A549 (cell line): ENCODE data around the gene PHC2. TPM values are rescaled to one million over a fixed set of nuclear protein-coding genes. Genes with fewer than 3 reads are reported as not detected.

Source experiments
- ATAC-seq, 2 experiments: fragments of 200-7000 bp in 1 of 2; fragments of >200 bp in 1 of 2; cut with Nextera tagmentation in 1 of 2; cut with Tn5 transposase in 1 of 2; 3 replicates each; pipeline versions ENCODE4 v1.8.0 to v1.9.1; 2018 to 2020; ENCODE audit warnings: mild to moderate bottlenecking in 1 of 2, moderate library complexity in 1 of 2
- CTCF ChIA-PET: fragments of 300-600 bp; sonication (Branson Sonifier 250); formaldehyde crosslinking; extraction: SDS; loops from one replicate; lab custom pipeline; 2021; ENCODE audit warnings: antibody characterized with exemption, inconsistent platforms; lab: Yijun Ruan, JAX
- POLR2A ChIA-PET: fragments of 350-600 bp; formaldehyde crosslinking; extraction: SDS; loops from one replicate; lab custom pipeline; 2021; ENCODE audit warnings: antibody characterized with exemption, inconsistent platforms; lab: Yijun Ruan, JAX
- DNase-seq, 2 experiments: peaks; one replicate each; pipeline versions ENCODE4 v3.0.0 to v3.0.0-alpha.2; 2011 to 2016; ENCODE audit warnings: low read depth in 1 of 2, low spot score in 1 of 2
- FAIRE-seq: peaks from 2 replicates; lab custom pipeline; 2011; peaks lifted over from hg19 to GRCh38; lab: Jason Lieb, UNC
- H3K27ac ChIP-seq, 2 experiments: fragments of >200 bp; sonication (Bioruptor Twin); formaldehyde crosslinking; 3 replicates each; pipeline ENCODE4 v1.5.1; 2016 to 2017
- H3K4me1 ChIP-seq: fragments of >200 bp; sonication (Bioruptor Twin); formaldehyde crosslinking; 3 replicates; pipeline ENCODE4 v1.6.1; 2016
- H3K4me2 ChIP-seq: fragments of >200 bp; sonication (Bioruptor Twin); formaldehyde crosslinking; 3 replicates; pipeline ENCODE4 v1.6.1; 2016
- H3K4me3 ChIP-seq: fragments of >200 bp; sonication (Bioruptor Twin); formaldehyde crosslinking; 3 replicates; pipeline ENCODE4 v1.5.1; 2016
- H3K9me3 ChIP-seq: fragments of >200 bp; sonication (Bioruptor Twin); formaldehyde crosslinking; 3 replicates; pipeline ENCODE4 v1.6.1; 2016
- CEBPB ChIP-seq, 2 experiments: fragments of >200 bp in 1 of 2; sonication (Bioruptor Twin) in 1 of 2; formaldehyde crosslinking in 1 of 2; IDR thresholded peaks; 2 replicates each; pipeline ENCODE4 v1.6.1; 2012 to 2016
- E2F6 ChIP-seq: IDR thresholded peaks from 2 replicates; pipeline ENCODE4 v1.6.1; 2012; ENCODE audit warnings: low read depth, borderline replicate concordance
- EHMT2 ChIP-seq: fragments of 200-600 bp; sonication (generic); IDR thresholded peaks from 2 replicates; pipeline ENCODE4 v1.6.1; 2016; ENCODE audit warnings: antibody characterized with exemption, low read depth, mild to moderate bottlenecking, moderate library complexity
- HOXB13 ChIP-seq: fragments of 250-450 bp; sonication (Bioruptor Pico); IDR thresholded peaks from 2 replicates; pipeline ENCODE4 v1.5.0; 2020; ENCODE audit warnings: low read depth, mild to moderate bottlenecking, moderate library complexity
- HOXB5 ChIP-seq: fragments of 250-450 bp; sonication (Bioruptor Pico); IDR thresholded peaks from 2 replicates; pipeline ENCODE4 v1.5.0; 2020; ENCODE audit warnings: mild to moderate bottlenecking, moderate library complexity
- KDM5A ChIP-seq: fragments of 200-600 bp; sonication (generic); IDR thresholded peaks from 2 replicates; pipeline ENCODE4 v1.6.1; 2016; ENCODE audit warnings: antibody characterized with exemption, mild to moderate bottlenecking
- MAFK ChIP-seq: fragments of 450-650 bp; IDR thresholded peaks from 2 replicates; pipeline ENCODE4 v1.6.1; 2014; ENCODE audit not compliant: partially characterized antibody
- MYC ChIP-seq: IDR thresholded peaks from 2 replicates; pipeline ENCODE4 v1.6.1; 2012; ENCODE audit warnings: mild to moderate bottlenecking, inconsistent platforms, low read length, improper control_type of control experiment, borderline replicate concordance
- NPAS2 ChIP-seq: fragments of 250-450 bp; sonication (Bioruptor Pico); IDR thresholded peaks from 2 replicates; pipeline ENCODE4 v1.8.0; 2022; ENCODE audit warnings: mild to moderate bottlenecking, moderate library complexity, borderline replicate concordance
- POLR2A ChIP-seq: IDR thresholded peaks from 2 replicates; pipeline ENCODE4 v1.6.1; 2012; ENCODE audit warnings: mild to moderate bottlenecking, low read length
- RARB ChIP-seq: fragments of 250-450 bp; sonication (Bioruptor Pico); IDR thresholded peaks from 2 replicates; pipeline ENCODE4 v1.8.0; 2021; ENCODE audit warnings: mild to moderate bottlenecking, moderate library complexity
- RCOR1 ChIP-seq: fragments of 150-350 bp; IDR thresholded peaks from 2 replicates; pipeline ENCODE4 v1.6.1; 2014; ENCODE audit warnings: antibody characterized with exemption, low read length, low read depth
- RNF2 ChIP-seq: fragments of 200-600 bp; sonication (generic); IDR thresholded peaks from 2 replicates; pipeline ENCODE4 v1.6.1; 2016; ENCODE audit warnings: low read depth, mild to moderate bottlenecking, antibody characterized with exemption, moderate library complexity, borderline replicate concordance
- SREBF2 ChIP-seq: fragments of 450-650 bp; IDR thresholded peaks from 2 replicates; pipeline ENCODE4 v1.6.1; 2014; ENCODE audit warnings: mild to moderate bottlenecking, moderate library complexity
- TFCP2L1 ChIP-seq: fragments of 250-450 bp; sonication (Bioruptor Pico); IDR thresholded peaks from 2 replicates; pipeline ENCODE4 v1.5.0; 2021; ENCODE audit warnings: mild to moderate bottlenecking
- TP53 ChIP-seq: fragments of 250-450 bp; sonication (Bioruptor Pico); IDR thresholded peaks from 2 replicates; pipeline ENCODE4 v1.5.0; 2021; ENCODE audit warnings: mild to moderate bottlenecking, moderate library complexity
- WGBS: methylation state at CpG from one replicate; pipeline ENCODE4 v1.1.6; 2017; ENCODE audit errors: missing lambda C conversion rate; 5-methylcytosine and 5-hydroxymethylcytosine counted together
- polyA plus RNA-seq, 4 experiments: library from polyadenylated mRNA; depleted of rRNA in 3 of 4; stranded (reverse); fragments of >200 nt; fragmentation: RNase III in 1 of 4; extraction: RNeasy Plus Mini Kit Qiagen cat#74134 plus additional on column Dnase treatment in 1 of 4; gene quantifications; 2 replicates in 3 of 4; 3 replicates in 1 of 4; pipeline ENCODE4 v1.2.3, GENCODE V29; 2011 to 2017
- TF ChIP-seq, protein P1 (sequence below): IDR thresholded peaks from 2 replicates; pipeline ENCODE4 v1.6.1; 2012
- TF ChIP-seq, protein P2 (sequence below): fragments of 150-350 bp; IDR thresholded peaks from 2 replicates; pipeline ENCODE4 v1.6.1; 2014; ENCODE audit warnings: low read depth, mild to moderate bottlenecking, low read length

The PHC2 gene
- polyA plus RNA-seq, 2 of the 4 experiments (the other 2 are of a cell fraction) = 29.9 to 33.2 TPM

DNA sequence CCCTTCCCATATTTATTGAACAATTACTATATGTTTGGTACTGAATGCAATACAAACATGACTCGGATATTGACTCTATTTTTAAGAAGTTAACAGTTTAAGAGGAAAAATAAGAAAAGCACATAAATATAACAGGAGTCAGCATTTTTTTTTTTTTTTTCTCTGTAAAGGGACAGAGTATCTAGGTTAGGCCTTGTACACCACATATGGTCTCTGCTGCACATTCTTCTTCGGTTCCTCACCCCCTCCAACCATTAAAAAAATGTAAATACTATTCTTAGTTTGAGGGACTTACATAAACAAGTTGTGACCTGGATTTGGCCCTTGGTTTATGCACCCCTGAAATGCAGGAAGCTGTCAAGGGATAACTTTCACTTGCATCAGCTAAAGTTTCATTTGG lies 40.4 kb downstream of the PHC2 start:
- WGBS = 12% methylated on average over 2 of the region's 2 CpGs
- ChIA-PET POLR2A (no interaction called here), CTCF (interaction anchor here (1.5 to 2.4 kb wide), 2 partner anchors 17 to 21 kb away, joined by 4 to 5 read pairs; no protein-coding TSS in a partner anchor)
- FAIRE-seq = no peak
- Histone ChIP-seq H3K4me1 (no peaks in the 10 kb centered on the region), H3K4me2 (no peak overlapping the region), H3K4me3 (no peak overlapping the region), H3K9me3 (no peaks in the 10 kb centered on the region), H3K27ac (no peak overlapping the region)
- no peak for ATAC-seq
- TF ChIP-seq MAFK (peak; percentile 82), HOXB5 (CRISPR knock-in tag) (no peak), RNF2 (no peak), NPAS2 (CRISPR knock-in tag) (no peak)
- DNase-seq = no peak

- ChIA-PET POLR2A (interaction anchor here (0.7 kb wide), 1 partner anchor 125 kb away, joined by 7 read pairs; no protein-coding TSS in a partner anchor), CTCF (interaction anchor here (1.5 kb wide), 1 partner anchor 19 kb away, joined by 4 read pairs; no protein-coding TSS in a partner anchor)
- no peak for FAIRE-seq
- no peak overlapping the region for H3K4me3 ChIP-seq
- H3K9me3 ChIP-seq = no peaks in the 10 kb centered on the region
- H3K4me1 ChIP-seq = no peaks in the 10 kb centered on the region
- 73% methylated on average over 9 of the region's 9 CpGs for WGBS
- DNase-seq = no peak
- ATAC-seq = no peak
- no peak overlapping the region for H3K27ac ChIP-seq
- TF ChIP-seq MYC = no peak
- TF ChIP-seq CEBPB (IDR thresholded peaks at IDR 0.05) = no peak
- TF ChIP-seq, protein P1, sequence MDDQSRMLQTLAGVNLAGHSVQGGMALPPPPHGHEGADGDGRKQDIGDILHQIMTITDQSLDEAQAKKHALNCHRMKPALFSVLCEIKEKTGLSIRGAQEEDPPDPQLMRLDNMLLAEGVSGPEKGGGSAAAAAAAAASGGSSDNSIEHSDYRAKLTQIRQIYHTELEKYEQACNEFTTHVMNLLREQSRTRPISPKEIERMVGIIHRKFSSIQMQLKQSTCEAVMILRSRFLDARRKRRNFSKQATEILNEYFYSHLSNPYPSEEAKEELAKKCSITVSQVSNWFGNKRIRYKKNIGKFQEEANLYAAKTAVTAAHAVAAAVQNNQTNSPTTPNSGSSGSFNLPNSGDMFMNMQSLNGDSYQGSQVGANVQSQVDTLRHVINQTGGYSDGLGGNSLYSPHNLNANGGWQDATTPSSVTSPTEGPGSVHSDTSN = no peak
- TF ChIP-seq, protein P2, sequence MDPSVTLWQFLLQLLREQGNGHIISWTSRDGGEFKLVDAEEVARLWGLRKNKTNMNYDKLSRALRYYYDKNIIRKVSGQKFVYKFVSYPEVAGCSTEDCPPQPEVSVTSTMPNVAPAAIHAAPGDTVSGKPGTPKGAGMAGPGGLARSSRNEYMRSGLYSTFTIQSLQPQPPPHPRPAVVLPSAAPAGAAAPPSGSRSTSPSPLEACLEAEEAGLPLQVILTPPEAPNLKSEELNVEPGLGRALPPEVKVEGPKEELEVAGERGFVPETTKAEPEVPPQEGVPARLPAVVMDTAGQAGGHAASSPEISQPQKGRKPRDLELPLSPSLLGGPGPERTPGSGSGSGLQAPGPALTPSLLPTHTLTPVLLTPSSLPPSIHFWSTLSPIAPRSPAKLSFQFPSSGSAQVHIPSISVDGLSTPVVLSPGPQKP = no peak
- TF ChIP-seq TP53 = no peak
- TF ChIP-seq KDM5A = no peak
- TF ChIP-seq TFCP2L1 (CRISPR knock-in tag) = no peak
- TF ChIP-seq POLR2A = no peak
- TF ChIP-seq HOXB13 (CRISPR knock-in tag) = no peak
- no peak for TF ChIP-seq EHMT2
- no peak for TF ChIP-seq SREBF2
- TF ChIP-seq RCOR1 = no peak
- TF ChIP-seq RARB (CRISPR knock-in tag) = no peak
- no peak for TF ChIP-seq E2F6
- no peak overlapping the region for H3K4me2 ChIP-seq
Observed at GRCh38 chr1:33388805-33389771, 41.8 kb downstream of the PHC2 start.

DNA sequence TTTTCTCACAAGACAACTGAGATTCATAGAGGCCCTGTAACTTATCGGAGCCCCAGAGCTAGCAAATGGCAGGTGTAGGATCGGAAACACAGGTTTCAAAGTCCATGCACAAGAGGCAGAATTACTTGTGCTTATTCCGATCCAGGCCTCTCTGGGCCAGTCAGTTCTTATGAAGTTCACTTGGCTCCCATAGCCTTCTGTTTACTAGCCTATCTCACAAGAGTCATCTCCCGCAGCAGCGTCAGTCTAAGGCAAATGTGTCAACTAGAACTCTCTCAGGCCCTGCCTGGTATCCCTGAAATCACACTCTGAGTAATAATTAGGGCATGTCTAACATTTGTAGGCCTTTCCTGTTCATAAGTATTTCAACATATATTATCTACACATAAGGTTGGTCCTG lies 43.3 kb downstream of the PHC2 start:
- H3K9me3 ChIP-seq = no peaks in the 10 kb centered on the region
- FAIRE-seq (no peak), ATAC-seq (no peak), DNase-seq (no peak)
- no peak overlapping the region for H3K4me3 ChIP-seq
- CTCF ChIA-PET = no interaction called here
- POLR2A ChIA-PET = interaction anchor here (0.6 kb wide), 1 partner anchor 132 kb away, joined by 4 read pairs; no protein-coding TSS in a partner anchor
- TF ChIP-seq EHMT2 = no peak
- no peak for TF ChIP-seq TP53
- TF ChIP-seq MAFK = no peak
- no peak overlapping the region for H3K27ac ChIP-seq
- H3K4me1 ChIP-seq = no peaks in the 10 kb centered on the region
- 94% methylated on average over 5 of the region's 5 CpGs for WGBS
- no peak overlapping the region for H3K4me2 ChIP-seq
